NCI-H2107 (cell line): Measurements from ENCODE around the gene KISS1.

ENCODE experiments used
- DNase-seq: peaks from one replicate; lab custom pipeline; 2025; lab: John Stamatoyannopoulos, UW

Gene KISS1

DNA sequence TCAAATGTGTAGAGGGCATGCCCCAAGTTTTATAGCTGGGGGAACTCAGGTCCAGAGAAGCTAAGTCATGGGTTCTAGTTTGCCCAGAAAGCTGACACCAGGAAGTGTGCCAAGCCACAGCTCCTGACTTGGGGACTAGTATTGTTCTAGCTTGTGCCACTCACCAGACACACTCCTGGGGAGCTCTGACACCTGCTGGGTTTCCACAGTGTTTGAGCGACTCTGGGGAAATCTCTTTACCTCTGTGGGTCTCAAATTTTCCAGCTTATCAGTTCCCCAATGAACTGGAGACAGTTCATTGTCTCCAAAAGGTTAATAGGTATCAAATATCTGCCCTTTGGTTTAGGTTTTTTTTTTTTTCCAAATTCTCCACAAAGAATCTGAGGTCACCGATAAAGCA, 4.2 kb downstream of the KISS1 start:
- peak; percentile 76 for DNase-seq

DNA sequence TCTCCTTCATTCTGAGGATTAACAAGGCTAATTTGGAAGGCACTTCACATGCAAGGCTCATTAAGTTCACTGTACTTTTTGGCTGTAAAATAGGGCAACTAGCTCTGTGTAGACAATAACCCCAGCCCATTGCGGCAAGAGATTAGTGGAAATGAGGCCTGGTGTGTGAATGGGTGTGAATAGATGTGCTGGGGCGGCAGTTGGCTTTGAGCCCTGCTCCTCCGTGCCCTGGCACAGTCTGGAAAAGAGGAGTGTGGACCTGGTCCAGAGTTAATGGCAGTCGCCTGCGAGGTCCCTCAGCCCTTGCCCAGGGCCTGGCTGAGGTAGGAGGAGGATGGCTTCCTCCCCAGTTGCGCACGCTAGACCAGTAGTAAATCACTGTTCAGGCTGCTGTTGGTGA, 4.8 kb downstream of the KISS1 start:
- DNase-seq: no peak

- peak; percentile 53 for DNase-seq
These were observed 5.8 kb downstream of the KISS1 start for GRCh38 chr1:204190212-204191211.

- DNase-seq: no peak
These were observed 7.2 kb downstream of the KISS1 start for GRCh38 chr1:204188959-204189639.

- no peak for DNase-seq
These were observed 9.7 kb downstream of the KISS1 start for GRCh38 chr1:204186597-204186996.

GRCh38 chr1:204181116-204181515, 15.2 kb downstream of the KISS1 start:
- no peak for DNase-seq

DNA sequence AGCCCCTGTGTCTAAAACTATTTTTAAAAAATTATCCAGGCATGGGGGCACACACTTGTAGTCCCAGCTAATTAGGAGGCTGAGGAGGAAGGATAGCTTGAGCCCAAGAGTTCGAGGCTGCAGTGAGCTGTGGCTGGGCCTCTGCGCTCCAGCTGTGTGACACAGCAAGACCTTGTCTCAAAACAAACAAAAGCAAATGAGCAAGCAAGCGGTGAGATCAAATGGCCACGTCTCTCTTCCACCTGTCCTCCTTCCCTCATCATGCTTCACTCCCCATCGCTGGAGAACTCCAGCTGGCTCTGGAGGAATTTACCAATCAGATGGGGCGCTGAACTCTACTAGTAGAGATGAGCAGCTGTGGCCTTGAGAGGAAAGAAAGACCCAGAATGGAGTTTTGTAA, 16.2 kb downstream of the KISS1 start:
- DNase-seq: no peak

- no peak for DNase-seq
These were observed 17.6 kb downstream of the KISS1 start for GRCh38 chr1:204178487-204179281.

DNA sequence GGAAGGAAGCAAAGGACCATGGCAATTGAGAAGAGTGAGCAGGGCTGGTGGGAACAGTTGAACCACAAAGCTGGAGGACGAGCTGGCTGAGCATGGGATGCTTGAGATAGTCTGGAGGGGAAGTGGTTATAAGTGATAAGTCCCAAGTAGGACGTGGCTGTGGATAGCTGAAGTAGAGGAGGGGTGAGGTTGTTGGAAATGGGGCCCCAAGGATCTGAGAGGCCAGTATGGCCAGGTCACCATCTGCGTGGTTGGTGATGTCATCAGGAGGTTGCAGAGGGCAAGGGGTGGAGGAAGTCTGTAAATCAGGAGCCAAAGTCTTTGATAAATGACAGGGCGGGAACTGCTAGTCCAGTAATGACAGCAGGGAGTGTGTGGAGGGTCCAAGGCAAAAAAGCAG, 19.2 kb downstream of the KISS1 start:
- DNase-seq: no peak

DNA sequence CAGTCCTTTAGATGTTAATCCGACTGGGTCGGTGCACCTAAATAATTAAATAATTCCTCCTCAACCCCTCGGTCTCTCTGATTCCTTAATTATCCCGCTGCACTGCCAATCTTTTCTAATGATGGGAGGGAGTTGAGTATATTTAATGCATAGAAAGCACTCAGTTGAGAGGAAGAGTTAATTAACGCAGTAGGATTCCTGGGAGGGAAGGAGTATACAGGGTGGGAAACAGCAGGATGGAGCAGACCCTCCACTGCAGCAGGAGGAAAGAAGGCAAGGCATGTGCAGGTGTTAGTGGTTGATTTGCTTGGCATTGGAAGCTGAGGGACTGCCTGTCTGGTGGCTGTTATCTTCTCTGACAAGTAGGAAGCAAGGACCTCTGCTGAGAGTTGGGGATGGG, 20.2 kb downstream of the KISS1 start:
- DNase-seq: no peak

- no peak for DNase-seq
These were observed 21.3 kb downstream of the KISS1 start for GRCh38 chr1:204174958-204175357.

DNA sequence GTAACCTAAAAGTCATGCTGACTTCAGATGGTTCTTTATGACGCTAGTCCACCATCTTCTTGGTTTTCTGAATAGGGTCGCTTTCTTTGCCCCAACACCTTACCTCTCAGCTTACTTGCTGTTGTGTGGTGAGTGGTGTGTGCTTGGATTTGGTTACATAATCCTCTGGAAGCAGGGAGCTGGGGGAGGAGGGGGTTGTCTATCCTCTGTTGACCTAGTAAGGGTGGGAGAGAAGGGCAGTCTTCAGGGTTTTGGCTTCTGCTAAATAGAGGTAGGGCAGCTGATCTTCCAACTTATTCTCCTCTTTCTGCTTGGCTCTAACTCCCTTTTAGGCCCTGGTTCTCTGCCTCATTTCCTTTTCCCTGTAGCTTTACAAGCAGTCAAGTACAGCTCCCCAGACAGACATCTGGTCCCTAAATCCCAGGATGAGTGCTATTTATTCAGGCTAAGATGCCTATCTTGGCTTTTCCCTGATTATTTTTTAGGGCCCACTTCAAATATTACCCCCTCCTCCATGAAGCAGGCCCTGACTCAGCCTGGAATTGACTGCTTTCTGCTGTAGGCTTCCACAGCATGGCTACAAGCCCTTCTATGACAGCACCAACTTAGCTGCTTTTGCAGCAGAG, 23.8 kb downstream of the KISS1 start:
- DNase-seq: no peak

GRCh38 chr1:204171751-204172178, 24.5 kb downstream of the KISS1 start:
- no peak for DNase-seq

DNA sequence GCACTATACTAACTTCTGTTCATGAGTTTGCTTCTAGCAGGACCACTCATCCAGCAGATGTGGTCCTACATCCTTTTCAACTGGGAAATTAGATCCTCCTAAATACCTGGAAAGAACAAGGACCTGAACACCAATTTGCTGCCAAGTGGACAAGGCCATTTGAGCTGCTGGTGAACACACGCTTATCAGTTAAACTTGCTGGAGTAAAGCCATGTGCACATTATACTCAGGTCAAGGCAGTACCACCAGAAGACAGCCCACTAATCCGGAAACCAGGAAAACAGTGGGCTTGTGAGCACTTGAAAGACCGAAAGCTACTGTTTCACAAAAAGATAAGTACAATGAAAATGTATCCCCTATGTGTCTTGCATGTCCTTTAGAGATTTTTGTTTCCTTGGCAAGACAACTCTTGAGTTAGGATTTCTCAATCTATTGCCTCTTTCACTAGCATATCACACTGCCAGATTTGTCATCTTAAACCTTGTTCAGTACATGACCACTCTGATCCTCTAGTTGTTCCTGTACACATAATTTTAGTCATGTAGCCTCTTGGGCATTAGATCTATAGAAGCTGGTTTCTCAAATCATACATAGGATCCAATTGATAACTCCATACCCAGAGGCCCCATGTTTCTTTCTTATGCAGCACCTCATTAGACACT, 25.7 kb downstream of the KISS1 start:
- DNase-seq: no peak

DNA sequence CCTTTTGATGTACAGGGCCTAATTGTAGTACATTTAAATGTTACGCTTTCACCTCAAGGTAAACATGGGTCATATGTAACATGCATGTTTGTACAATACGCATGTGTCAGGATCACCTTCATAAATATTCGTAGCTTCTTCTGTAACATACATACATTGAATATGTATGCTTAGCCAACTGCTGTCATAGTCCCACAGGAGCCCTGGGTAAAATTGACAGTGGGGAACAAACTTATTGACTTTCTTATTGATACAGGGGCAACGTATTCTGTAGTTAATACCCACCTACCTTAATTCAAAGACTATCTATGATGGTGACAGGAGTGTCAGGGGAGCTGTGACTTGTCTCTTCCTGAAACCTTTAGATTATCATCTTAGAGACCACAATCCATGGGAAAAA, 26.4 kb downstream of the KISS1 start:
- no peak for DNase-seq

DNA sequence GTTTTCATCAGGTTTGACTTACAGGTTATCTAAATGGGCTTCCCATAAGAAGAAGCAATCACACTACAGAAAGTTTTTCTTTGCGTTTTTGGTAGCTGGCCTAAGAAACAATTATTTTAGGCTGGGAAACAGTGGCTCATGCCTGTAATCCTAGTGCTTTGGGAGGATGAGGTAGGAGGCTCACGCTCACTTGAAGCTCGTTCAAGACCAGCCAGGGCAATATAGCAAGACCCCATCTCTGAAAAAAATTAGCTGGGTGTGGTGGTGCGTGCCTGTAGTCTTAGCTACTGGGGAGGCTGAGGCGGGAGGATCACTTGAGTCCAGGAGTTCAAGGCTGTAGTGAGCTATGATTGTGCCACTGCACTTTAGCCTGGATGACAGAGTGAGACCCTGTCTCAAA, 28.6 kb downstream of the KISS1 start:
- DNase-seq: no peak

- DNase-seq: no peak
These were observed 30.1 kb downstream of the KISS1 start, which contains the start of gene REN for GRCh38 chr1:204166219-204166618. TSS of gene REN (minus strand) at chr1:204166337. CDS start at chr1:204166293, 44 bp downstream.

DNA sequence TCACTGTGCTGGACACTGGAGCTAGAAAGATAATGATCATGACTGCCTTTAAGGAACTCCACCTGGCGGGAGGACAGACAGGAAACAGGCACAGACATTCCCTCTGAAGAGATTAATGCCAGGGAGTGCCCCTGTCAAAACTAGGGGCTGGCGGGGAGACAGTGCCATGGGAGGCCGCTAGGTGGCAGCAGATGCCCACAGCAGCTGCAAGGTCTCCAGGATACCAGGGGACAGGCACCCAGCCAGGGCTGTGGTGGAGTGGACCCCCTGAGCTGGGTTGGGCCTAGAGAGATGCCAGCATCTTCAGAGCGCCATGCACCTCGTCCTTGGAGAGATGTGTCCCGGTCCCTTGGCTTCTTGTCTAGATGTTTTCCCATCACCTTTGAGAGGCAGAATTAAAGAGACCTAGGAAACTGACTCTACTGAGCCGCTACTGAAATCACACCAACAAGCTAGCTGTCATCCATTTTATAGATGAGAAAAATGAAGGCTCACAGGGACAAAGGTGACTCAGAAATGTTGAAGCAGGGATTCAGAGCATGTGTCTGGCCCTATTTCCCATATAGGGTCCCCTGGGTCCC, 33.7 kb downstream of the KISS1 start:
- DNase-seq: peak; percentile 75

GRCh38 chr1:204161609-204162493, 34.4 kb downstream of the KISS1 start:
- no peak for DNase-seq

- no peak for DNase-seq
These were observed 38.3 kb downstream of the KISS1 start for GRCh38 chr1:204157962-204158361.
